OCI-LY1 (cell line): ENCODE data around the gene PIP5K1C.

Experiments used
- EZH2 ChIP-seq: fragments of 200-600 bp; sonication (generic), shearing (Covaris generic); IDR thresholded peaks from 2 replicates; pipeline ENCODE4 v1.8.0; 2017; ENCODE audit warnings: borderline replicate concordance, mixed run types, mild to moderate bottlenecking, antibody characterized with exemption, low read length, moderate library complexity, mixed read lengths
- TF ChIP-seq, protein P1 (sequence below): fragments of 200-600 bp; sonication (generic), shearing (Covaris generic); IDR thresholded peaks from 2 replicates; pipeline ENCODE4 v1.5.1; 2017; ENCODE audit warnings: mild to moderate bottlenecking, antibody characterized with exemption, low read length, moderate library complexity, mixed read lengths

DNA sequence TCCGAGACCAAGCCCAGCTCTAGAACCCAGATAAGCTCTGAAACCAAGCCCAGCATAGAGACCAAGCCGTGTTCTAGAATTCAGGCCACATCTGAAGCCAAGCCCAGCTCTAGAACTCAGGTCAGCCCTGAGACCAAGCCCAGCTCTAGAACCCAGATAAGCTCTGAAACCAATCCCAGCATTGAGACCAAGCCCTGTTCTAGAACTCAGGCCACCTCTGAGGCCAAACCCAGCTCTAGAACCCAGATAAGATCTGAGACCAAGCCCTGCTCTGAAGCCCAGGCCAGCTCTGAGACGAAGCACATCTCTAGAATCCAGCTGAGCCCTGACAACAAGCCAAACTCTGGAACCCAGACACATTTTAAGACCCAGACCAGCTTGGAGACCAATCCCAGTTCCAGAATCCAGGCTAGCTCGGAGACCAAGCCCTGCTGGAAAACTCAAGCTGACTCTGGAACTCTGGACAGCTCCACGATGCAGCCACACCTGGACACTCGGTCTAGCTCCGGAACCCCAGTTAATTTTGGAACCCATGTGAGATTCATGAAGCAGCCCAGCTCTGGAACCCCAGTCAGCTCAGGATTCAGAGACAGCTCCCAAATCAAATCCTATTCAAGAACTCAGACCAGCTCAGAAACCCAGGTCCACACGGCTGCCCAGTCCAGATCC lies 109.1 kb downstream of the PIP5K1C start:
- TF ChIP-seq, protein P1, sequence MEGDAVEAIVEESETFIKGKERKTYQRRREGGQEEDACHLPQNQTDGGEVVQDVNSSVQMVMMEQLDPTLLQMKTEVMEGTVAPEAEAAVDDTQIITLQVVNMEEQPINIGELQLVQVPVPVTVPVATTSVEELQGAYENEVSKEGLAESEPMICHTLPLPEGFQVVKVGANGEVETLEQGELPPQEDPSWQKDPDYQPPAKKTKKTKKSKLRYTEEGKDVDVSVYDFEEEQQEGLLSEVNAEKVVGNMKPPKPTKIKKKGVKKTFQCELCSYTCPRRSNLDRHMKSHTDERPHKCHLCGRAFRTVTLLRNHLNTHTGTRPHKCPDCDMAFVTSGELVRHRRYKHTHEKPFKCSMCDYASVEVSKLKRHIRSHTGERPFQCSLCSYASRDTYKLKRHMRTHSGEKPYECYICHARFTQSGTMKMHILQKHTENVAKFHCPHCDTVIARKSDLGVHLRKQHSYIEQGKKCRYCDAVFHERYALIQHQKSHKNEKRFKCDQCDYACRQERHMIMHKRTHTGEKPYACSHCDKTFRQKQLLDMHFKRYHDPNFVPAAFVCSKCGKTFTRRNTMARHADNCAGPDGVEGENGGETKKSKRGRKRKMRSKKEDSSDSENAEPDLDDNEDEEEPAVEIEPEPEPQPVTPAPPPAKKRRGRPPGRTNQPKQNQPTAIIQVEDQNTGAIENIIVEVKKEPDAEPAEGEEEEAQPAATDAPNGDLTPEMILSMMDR = no peak
- TF ChIP-seq EZH2 = no peak
